Sciatic nerve (tissue), 2 donors: ENCODE data around the gene ZNF454. TPM values are rescaled to one million over a fixed set of nuclear protein-coding genes. Genes with fewer than 3 reads are reported as not detected.

Experiments used
- ATAC-seq: fragments of 200-7000 bp; cut with Tn5 transposase; one replicate; pipeline ENCODE4 v1.9.1; 2020; ENCODE audit warnings: mild to moderate bottlenecking, moderate library complexity
- DNase-seq: peaks from one replicate; pipeline ENCODE4 v3.0.0-alpha.2; 2020; ENCODE audit warnings: low spot score
- intact Hi-C: fragments of 100-400 bp; cut with DNase I; formaldehyde crosslinking; loops from one replicate; pipeline ENCODE4 v1.14.2; 2022
- total RNA-seq: library from RNA; stranded (reverse); fragmentation: NEBNext Ultra II Directional; extraction: Animal tissue kit (Norgen Biotek cat#: 25700); gene quantifications from one replicate; pipeline ENCODE4 v1.2.1, GENCODE V29; 2021
- donor health status: DM: no; HTN: no; CAD: no.
- donor health status: DM: no; HTN: no; CAD: no.

The ZNF454 gene
- total RNA-seq = 4.7 TPM

GRCh38 chr5:178940569-178941360 is at the start of gene ZNF454:
TSS of gene ZNF454 (plus strand) at chr5:178941198. CDS start at chr5:178942792, 1,594 bp downstream.
- ATAC-seq (peak; percentile 99), DNase-seq (peak; percentile 94)
- intact Hi-C loops = no loop called here

DNA sequence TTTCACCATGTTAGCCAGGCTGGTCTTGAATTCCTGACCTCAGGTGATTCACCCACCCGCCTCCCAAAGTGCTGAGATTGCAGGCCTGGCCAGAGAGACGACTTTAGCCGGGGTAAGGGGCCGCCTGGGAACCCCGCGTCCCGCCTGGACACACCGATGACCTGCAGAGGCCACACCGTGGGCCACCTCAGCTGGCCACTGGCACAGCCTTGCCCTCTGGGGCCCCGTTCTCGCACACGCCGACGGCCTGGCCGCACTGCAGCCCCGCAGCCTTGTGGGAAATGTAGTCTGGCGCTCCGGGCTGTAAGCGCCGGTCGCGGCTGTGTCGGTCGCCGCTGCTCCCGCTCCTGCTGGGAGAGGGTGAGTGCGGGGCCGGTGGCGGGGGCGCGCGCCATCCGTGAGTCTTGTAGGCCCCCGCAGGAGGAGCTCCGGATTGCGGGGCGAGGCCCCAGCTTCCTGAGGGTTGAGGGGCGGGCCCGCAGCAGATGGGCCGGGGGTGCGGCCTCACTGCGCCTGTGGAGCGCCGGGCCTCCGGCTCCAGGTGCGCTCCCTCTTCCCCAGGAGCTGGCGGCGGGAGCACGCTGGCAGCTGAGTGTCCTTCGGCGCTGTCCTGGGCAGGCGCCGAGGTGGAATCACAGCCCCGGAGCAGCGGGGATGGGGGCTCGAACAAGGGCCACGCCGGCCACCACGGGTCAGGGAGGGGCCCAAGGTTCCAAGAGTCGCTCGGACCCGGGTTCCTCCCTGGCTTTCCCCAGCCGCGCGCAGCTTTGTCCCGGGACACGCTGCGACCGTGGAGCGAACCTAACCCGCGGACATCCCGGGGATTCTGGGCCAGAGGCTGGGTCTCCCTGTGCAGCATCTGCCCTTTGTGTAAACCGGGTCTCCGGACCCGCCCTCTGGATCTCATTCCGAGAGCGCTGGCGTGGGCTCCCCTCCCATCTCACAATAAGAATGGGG is 45.1 kb upstream of the ZNF454 start, which contains the start of gene ZFP2:
Gene ZFP2 (plus strand): TSS at position 299 of the 957 bp plus-strand sequence. CDS start 35,401 bp downstream, outside the sequence.
- DNase-seq = peak; percentile 71
- intact Hi-C loops = no loop called here
- peak; percentile 95 for ATAC-seq

DNA sequence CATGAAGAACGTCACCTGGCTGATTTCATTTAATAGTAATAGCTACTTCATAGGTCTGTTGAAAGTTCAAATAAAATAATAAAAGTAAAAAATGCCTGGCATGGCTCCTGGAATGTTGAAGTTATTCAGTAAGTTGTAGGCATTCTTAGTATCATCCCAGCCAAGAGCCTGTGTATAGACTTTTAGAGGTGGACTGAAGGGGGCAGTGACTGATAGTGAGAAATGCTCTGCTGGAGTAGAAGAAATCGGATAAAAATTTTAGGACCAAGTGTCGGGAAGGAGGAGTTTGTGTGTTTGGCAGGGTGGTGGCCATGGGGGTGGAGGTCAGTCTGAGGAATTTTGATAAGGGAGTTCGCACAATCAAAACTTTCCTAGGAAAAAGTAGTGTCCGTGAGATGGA is 41.7 kb upstream of the ZNF454 start:
- DNase-seq (no peak), ATAC-seq (no peak)
- intact Hi-C loops = no loop called here

- ATAC-seq = no peak
- intact Hi-C loops = no loop called here
- no peak for DNase-seq
These were observed 38.1 kb upstream of the ZNF454 start for GRCh38 chr5:178902849-178903248.

DNA sequence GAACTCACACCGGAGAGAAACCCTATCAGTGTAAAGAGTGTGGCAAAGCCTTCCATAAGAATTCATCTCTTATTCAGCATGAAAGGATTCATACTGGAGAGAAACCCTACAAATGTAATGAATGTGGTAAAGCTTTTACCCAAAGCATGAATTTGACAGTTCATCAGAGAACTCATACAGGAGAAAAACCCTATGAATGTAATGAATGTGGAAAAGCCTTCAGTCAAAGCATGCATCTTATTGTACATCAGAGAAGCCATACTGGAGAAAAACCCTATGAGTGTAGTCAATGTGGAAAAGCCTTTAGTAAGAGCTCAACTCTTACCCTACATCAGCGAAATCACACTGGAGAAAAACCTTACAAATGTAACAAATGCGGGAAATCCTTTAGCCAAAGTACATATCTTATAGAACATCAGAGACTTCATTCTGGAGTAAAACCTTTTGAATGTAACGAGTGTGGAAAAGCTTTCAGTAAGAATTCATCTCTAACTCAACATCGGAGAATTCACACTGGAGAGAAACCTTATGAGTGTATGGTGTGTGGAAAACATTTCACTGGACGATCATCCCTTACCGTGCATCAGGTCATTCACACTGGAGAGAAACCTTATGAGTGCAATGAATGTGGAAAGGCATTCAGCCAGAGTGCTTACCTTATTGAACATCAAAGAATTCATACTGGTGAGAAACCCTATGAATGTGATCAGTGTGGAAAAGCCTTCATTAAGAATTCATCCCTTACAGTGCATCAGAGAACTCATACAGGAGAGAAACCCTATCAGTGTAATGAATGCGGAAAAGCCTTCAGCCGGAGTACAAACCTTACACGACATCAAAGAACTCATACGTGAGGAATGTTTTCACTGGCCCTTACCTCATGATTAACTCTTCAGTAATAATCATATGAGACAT is 8.9 kb upstream of the ZNF454 start:
- DNase-seq (no peak), ATAC-seq (no peak)
- intact Hi-C loops = no loop called here

- peak; percentile 57 for DNase-seq
These were observed 363 bp downstream of the ZNF454 start for GRCh38 chr5:178941361-178941760.

GRCh38 chr5:178965465-178966055 is 24.6 kb downstream of the ZNF454 start:
- intact Hi-C loops = no loop called here
- ATAC-seq = no peak

More at GRCh38 chr5:178941361-178941760, 363 bp downstream of the ZNF454 start:
- peak; percentile 14 for ATAC-seq
- intact Hi-C loops = no loop called here

DNA sequence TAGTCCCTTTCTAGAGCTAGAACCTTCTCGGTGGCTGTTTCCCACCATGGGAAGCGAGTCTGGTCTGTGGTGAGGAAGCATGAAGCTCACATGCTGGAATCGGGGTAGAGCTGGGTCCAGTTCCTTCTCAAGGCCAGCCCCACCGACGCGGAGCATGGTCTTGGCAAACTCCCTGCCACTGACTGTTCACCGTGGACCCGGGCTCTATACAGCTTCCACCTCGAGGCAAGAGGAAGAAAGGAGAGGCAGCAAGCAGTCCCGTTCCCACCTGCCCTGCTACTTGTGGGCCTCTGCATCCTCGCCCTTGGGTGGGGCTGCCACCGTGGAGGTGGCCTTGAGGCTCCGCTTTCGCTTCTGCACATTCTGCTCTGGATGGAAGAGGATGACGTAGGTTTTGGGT is 40.4 kb downstream of the ZNF454 start:
- ATAC-seq (no peak), DNase-seq (no peak)
- intact Hi-C loops = no loop called here

More at GRCh38 chr5:178965465-178966055, 24.6 kb downstream of the ZNF454 start:
- no peak for DNase-seq

DNA sequence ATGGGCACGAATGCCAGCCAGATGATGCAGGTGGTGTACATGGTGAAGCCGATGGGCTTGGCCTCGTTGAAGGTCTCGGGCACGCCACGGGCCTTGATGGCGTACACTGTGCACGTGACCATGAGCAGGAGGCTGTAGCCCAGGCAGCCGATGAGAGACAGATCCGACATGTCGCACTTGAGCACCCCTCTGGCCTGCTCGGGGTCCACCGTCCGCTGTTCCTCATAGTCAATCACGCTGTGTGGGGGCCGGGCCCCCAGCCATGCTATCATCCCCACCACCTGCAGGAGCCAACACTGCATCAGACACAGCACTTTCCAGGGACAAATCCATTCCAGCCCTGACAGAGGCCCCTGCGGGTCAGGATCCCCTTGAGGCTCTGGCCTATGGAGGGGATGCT is 41.9 kb downstream of the ZNF454 start:
- intact Hi-C loops = no loop called here
- DNase-seq (no peak), ATAC-seq (no peak)

DNA sequence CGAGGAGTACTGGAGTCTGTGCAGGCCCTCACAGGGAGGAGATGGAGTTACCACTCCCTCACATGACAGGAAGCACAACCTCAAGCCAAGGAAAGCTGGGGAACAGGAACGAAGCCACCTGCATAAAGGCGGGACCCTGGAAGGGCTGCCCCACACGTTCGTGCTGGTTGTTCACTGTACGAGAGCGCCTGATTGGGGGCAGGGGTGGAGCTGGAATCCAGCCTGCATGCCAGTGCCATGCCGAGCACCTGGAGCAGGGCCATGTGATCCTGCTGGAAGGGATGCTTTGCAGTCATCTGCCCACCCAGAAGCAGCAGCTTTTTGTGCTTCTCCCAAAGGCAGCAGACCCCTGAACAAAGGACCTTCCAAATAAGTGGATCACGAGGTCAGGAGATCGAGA is 42.7 kb downstream of the ZNF454 start:
- intact Hi-C loops = no loop called here
- DNase-seq (no peak), ATAC-seq (no peak)

- no peak for ATAC-seq
- intact Hi-C loops = no loop called here
- DNase-seq = no peak
These were observed 43.4 kb downstream of the ZNF454 start for GRCh38 chr5:178984145-178985072.

DNA sequence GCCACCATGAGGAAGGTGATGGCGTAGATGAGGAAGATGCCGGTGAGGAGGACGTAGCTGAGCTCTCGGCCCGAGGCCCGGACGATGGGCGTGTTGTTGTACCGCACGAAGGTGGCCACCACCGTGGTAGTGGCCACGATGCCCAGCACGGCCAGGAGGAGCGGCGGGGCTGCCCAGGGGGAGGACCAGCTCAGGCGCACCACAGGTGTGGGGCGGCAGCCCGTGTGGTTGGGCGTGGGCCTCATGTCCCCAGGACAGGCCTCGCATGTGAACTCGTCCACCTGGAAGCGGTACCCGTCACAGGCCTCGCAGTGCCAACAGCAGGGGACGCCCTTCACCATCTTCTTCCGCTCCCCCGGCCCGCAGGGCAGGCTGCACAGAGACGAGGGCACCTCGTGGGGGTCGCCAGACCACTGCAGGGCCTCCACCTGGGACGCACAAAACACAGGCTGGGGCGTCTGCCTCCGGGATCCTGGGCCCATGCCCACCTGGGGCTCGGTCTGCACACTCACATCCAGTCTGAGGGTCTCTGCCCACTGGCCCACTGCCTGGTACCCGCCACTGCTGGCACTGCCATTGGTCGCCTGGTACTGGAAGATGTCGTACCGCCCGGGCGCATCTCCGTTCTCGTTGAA is 45.4 kb downstream of the ZNF454 start:
- ATAC-seq (no peak), DNase-seq (no peak)
- intact Hi-C loops = no loop called here

DNA sequence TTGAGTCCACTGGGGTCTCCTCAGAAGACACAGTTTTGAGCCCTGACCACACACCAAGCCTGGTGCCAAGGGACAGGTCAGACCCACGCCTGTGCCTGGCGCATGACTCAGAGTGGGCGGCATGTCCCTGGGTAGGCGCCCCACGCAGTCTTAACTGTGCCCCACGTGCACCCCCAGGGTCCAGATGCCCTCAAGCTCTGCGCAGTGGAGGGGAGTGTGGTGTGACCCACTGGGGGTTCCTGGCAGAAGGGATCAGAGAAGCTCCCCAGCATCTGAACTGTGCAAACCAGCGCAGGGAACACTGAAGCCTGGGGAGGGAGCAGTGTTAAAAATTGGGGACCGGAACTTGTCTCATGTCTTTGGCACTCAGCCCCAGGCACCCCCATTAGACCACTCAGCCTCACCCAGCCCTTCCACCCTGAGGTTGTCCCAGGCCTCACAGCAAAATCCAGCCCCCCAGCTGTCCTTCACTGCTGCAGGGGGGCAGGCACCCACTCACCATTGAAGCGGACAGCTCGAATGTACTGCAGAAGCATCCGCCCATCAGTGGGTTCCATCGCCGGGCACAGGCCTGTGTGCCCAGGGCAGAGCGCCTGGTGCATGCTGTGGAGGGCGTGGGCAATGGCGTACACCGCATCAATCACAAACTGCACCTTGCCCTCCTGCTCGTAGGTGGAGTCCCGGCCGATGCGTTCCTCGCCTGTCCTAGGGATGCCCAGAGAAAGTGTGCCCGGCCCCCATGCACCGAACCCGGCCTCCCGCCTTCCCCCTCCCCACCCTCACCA is 47.6 kb downstream of the ZNF454 start:
- intact Hi-C loops = no loop called here
- DNase-seq (no peak), ATAC-seq (no peak)

DNA sequence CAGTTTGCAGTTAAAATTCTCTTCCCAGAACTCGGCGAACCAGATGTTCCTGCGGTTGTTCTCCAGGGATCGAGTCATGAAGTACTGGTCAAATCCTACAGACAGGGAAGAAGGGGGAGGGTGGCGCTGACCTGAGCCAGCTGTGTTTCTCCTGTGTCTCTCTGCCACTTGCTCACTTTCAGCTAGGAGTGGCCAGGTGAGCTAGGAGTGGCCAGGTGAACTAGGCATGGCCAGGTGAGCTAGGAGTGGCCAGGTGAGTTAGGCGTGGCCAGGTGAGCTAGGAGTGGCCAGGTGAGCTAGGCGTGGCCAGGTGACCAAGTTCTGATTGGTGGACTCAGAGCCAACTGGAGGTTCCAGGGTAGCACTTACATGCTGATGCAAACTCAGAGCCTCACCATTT is 48.3 kb downstream of the ZNF454 start:
- intact Hi-C loops = no loop called here
- DNase-seq (no peak), ATAC-seq (no peak)

DNA sequence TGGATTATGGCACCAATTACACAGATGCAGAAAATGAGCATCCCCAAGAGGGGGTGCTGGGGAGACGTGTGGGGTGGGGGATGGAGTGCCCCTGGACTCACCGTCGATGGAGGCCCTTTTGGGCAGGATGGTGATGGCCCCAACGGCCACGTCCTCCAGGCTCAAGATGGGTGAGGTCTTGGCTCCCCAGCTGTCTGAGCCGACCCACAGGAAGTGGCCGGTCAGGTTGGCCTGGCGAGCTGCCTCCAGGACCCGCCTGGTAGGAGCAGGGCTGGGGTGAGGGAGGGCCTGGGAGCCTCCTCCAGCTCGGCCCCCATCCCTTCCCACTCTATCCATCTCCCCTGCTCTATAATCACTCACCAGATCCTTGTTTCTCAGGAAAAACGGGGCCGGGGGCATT is 49.5 kb downstream of the ZNF454 start:
- DNase-seq (no peak), ATAC-seq (no peak)
- intact Hi-C loops = no loop called here
